Mesenchymal stem cell (in vitro differentiated cells and primary cell): Measurements from ENCODE around the gene PDE6B.
A peak's percentile ranks its signal among the peaks of the same experiment; 100 is the strongest.

Experiments
- DNase-seq: peaks from one replicate; pipeline ENCODE4 v3.0.0-alpha.2; 2013
- H2AFZ ChIP-seq: one replicate; pipeline ENCODE4 v1.6.1; 2013; ENCODE audit warnings: low read depth, mild to moderate bottlenecking, control low read depth, inconsistent platforms, low read length, moderate library complexity
- H2AK5ac ChIP-seq: 2 replicates; pipeline ENCODE4 v1.6.1; 2013; ENCODE audit warnings: low read length, moderate library complexity, mild to moderate bottlenecking, inconsistent platforms; ENCODE audit not compliant: severe bottlenecking
- H2BK120ac ChIP-seq: one replicate; pipeline ENCODE4 v1.6.1; 2013; ENCODE audit warnings: low read depth, mild to moderate bottlenecking, inconsistent platforms, low read length, moderate library complexity
- H2BK12ac ChIP-seq, 2 experiments: one replicate each; pipeline ENCODE4 v1.6.1; 2013; ENCODE audit warnings: inconsistent platforms in 2 of 2, low read length in 2 of 2, mild to moderate bottlenecking in 2 of 2, moderate library complexity in 2 of 2, control low read depth in 1 of 2
- H2BK15ac ChIP-seq: one replicate; pipeline ENCODE4 v1.6.1; 2013; ENCODE audit warnings: mild to moderate bottlenecking, low read depth, inconsistent platforms; ENCODE audit not compliant: poor library complexity, severe bottlenecking
- H2BK5ac ChIP-seq: 2 replicates; pipeline ENCODE4 v1.6.1; 2013; ENCODE audit warnings: low read depth, mild to moderate bottlenecking, low read length, control low read depth, inconsistent platforms; ENCODE audit not compliant: poor library complexity, severe bottlenecking
- H3K14ac ChIP-seq, 2 experiments: one replicate each; pipeline ENCODE4 v1.6.1; 2013; ENCODE audit warnings: inconsistent platforms in 2 of 2, low read length in 2 of 2, control low read depth in 1 of 2, mild to moderate bottlenecking in 1 of 2, moderate library complexity in 1 of 2
- H3K18ac ChIP-seq, 2 experiments: one replicate each; pipeline ENCODE4 v1.6.1; 2013; ENCODE audit warnings: inconsistent platforms in 2 of 2, low read length in 2 of 2, control low read depth in 1 of 2, low read depth in 1 of 2, mild to moderate bottlenecking in 1 of 2
- H3K23ac ChIP-seq, 2 experiments: one replicate each; pipeline ENCODE4 v1.6.1; 2013; ENCODE audit warnings: inconsistent platforms in 2 of 2, low read length in 2 of 2, mild to moderate bottlenecking in 2 of 2, moderate library complexity in 2 of 2, control low read depth in 1 of 2
- H3K27ac ChIP-seq: 2 replicates; pipeline ENCODE4 v1.5.1; 2013; ENCODE audit warnings: mild to moderate bottlenecking, moderate library complexity, low read length, control low read depth, inconsistent platforms; ENCODE audit not compliant: poor library complexity, severe bottlenecking
- H3K27me3 ChIP-seq, 2 experiments: 2 replicates each; pipeline versions ENCODE4 v1.6.1 to v1.7.0; 2013; ENCODE audit warnings: low read length in 2 of 2, mild to moderate bottlenecking in 2 of 2, moderate library complexity in 2 of 2, control low read depth in 1 of 2, inconsistent platforms in 1 of 2; ENCODE audit not compliant: control insufficient read depth in 1 of 2, insufficient read depth in 1 of 2
- H3K36me3 ChIP-seq, 2 experiments: 2 replicates each; pipeline versions ENCODE4 v1.6.1 to v1.7.0; 2013; ENCODE audit warnings: low read length in 2 of 2, control low read depth in 1 of 2, inconsistent platforms in 1 of 2, low read depth in 1 of 2, mild to moderate bottlenecking in 1 of 2; ENCODE audit not compliant: insufficient read depth in 2 of 2, control insufficient read depth in 1 of 2
- H3K4ac ChIP-seq, 2 experiments: one replicate each; pipeline ENCODE4 v1.6.1; 2013; ENCODE audit warnings: inconsistent platforms in 2 of 2, low read length in 2 of 2, mild to moderate bottlenecking in 2 of 2, moderate library complexity in 2 of 2, control low read depth in 1 of 2, low read depth in 1 of 2
- H3K4me1 ChIP-seq: 2 replicates; pipeline ENCODE4 v1.6.1; 2013; ENCODE audit warnings: low read depth, low read length, control low read depth; ENCODE audit not compliant: control insufficient read depth, insufficient read depth
- H3K4me2 ChIP-seq: 2 replicates; pipeline ENCODE4 v1.6.1; 2013; ENCODE audit warnings: low read length, mild to moderate bottlenecking, inconsistent platforms; ENCODE audit not compliant: poor library complexity, severe bottlenecking
- H3K4me3 ChIP-seq, 2 experiments: 2 replicates each; pipeline versions ENCODE4 v1.5.1 to v1.7.0; 2013; ENCODE audit warnings: low read length in 2 of 2, mild to moderate bottlenecking in 2 of 2, control low read depth in 1 of 2, low read depth in 1 of 2; ENCODE audit not compliant: insufficient read depth in 1 of 2
- H3K79me1 ChIP-seq: replicated peaks from 2 replicates; pipeline ENCODE4 v1.6.1; 2013; ENCODE audit warnings: mild to moderate bottlenecking, control low read depth, low read length, inconsistent platforms; ENCODE audit not compliant: poor library complexity, severe bottlenecking
- H3K9ac ChIP-seq: 2 replicates; pipeline ENCODE4 v1.7.0; 2013; ENCODE audit warnings: mild to moderate bottlenecking, low read length, moderate library complexity
- H3K9me3 ChIP-seq: 2 replicates; pipeline ENCODE4 v1.7.0; 2013; ENCODE audit warnings: mild to moderate bottlenecking, low read length; ENCODE audit not compliant: control insufficient read depth
- H4K8ac ChIP-seq: one replicate; pipeline ENCODE4 v1.6.1; 2013; ENCODE audit warnings: inconsistent platforms, mild to moderate bottlenecking, low read length, moderate library complexity
- H4K91ac ChIP-seq: one replicate; pipeline ENCODE4 v1.6.1; 2013; ENCODE audit warnings: mild to moderate bottlenecking, low read length, inconsistent platforms
- WGBS: methylation state at CpG from one replicate; pipeline ENCODE4 v1.1.7; 2013; ENCODE audit warnings: mixed read lengths; 5-methylcytosine and 5-hydroxymethylcytosine counted together

The PDE6B gene

GRCh38 chr4:608236-608635 lies 17.1 kb upstream of the PDE6B start:
- H4K8ac ChIP-seq = no peak overlapping the region
- no peak overlapping the region for H2BK12ac ChIP-seq
- H4K91ac ChIP-seq = no peak overlapping the region
- H3K27ac ChIP-seq = no peak overlapping the region
- no peaks in the 10 kb centered on the region for H3K36me3 ChIP-seq
- H3K4me1 ChIP-seq = peaks cover 10% of the 10 kb centered on the region
- no peak overlapping the region for H2AK5ac ChIP-seq
- no peak overlapping the region for H2AFZ ChIP-seq
- no peak overlapping the region for H3K4me2 ChIP-seq
- no peak overlapping the region for H3K9ac ChIP-seq
- no peak overlapping the region for H3K18ac ChIP-seq
- no peaks in the 10 kb centered on the region for H3K79me1 ChIP-seq
- peaks cover 17 to 49% of the 10 kb centered on the region in 2 experiments for H3K27me3 ChIP-seq
- H2BK120ac ChIP-seq = no peak overlapping the region
- no peak overlapping the region for H2BK5ac ChIP-seq
- H3K23ac ChIP-seq = no peak overlapping the region
- H3K4ac ChIP-seq = no peak overlapping the region
- H3K4me3 ChIP-seq = no peak overlapping the region
- H3K14ac ChIP-seq = no peak overlapping the region
- no peak overlapping the region for H2BK15ac ChIP-seq
- no peak for DNase-seq
- peaks cover 2% of the 10 kb centered on the region for H3K9me3 ChIP-seq
- WGBS = 46% methylated on average over 4 of the region's 7 CpGs

GRCh38 chr4:609400-610050 lies 15.8 kb upstream of the PDE6B start:
- Histone ChIP-seq H3K14ac (no peak overlapping the region), H2BK12ac (no peak overlapping the region), H3K9me3 (peaks cover 2% of the 10 kb centered on the region), H3K27ac (no peak overlapping the region), H2BK120ac (no peak overlapping the region), H2BK15ac (no peak overlapping the region), H3K4me3 (peak overlapping the region in 1 of 2 experiments; percentile 20), H2AFZ (no peak overlapping the region), H3K9ac (no peak overlapping the region), H2BK5ac (no peak overlapping the region), H3K23ac (no peak overlapping the region), H3K4me2 (no peak overlapping the region), H3K36me3 (no peaks in the 10 kb centered on the region), H3K27me3 (peaks cover 21 to 45% of the 10 kb centered on the region in 2 experiments), H3K4me1 (peaks cover 10% of the 10 kb centered on the region), H3K4ac (no peak overlapping the region), H2AK5ac (no peak overlapping the region), H3K79me1 (no peaks in the 10 kb centered on the region), H4K8ac (no peak overlapping the region), H4K91ac (no peak overlapping the region), H3K18ac (no peak overlapping the region)
- DNase-seq = no peak
- WGBS = 66% methylated on average over 8 of the region's 8 CpGs

- Histone ChIP-seq H2BK12ac (no peak overlapping the region), H3K18ac (no peak overlapping the region), H4K8ac (no peak overlapping the region), H3K4me2 (no peak overlapping the region), H3K79me1 (no peaks in the 10 kb centered on the region), H4K91ac (peak overlapping the region; percentile 23), H3K36me3 (no peaks in the 10 kb centered on the region), H2BK120ac (no peak overlapping the region), H3K27me3 (peaks cover 21 to 52% of the 10 kb centered on the region in 2 experiments), H3K4me3 (no peak overlapping the region), H3K9ac (no peak overlapping the region), H3K27ac (no peak overlapping the region), H3K4me1 (peaks cover 10% of the 10 kb centered on the region), H3K9me3 (peaks cover 2% of the 10 kb centered on the region), H2BK5ac (no peak overlapping the region), H2BK15ac (no peak overlapping the region), H2AK5ac (no peak overlapping the region), H3K14ac (no peak overlapping the region), H2AFZ (no peak overlapping the region), H3K23ac (no peak overlapping the region), H3K4ac (no peak overlapping the region)
- WGBS = 64% methylated on average over 10 of the region's 10 CpGs
- no peak for DNase-seq
These were observed 14.7 kb upstream of the PDE6B start for GRCh38 chr4:610411-611261.

GRCh38 chr4:612052-612748 lies 13.2 kb upstream of the PDE6B start:
- Histone ChIP-seq H3K4me3 (no peak overlapping the region), H2AK5ac (no peak overlapping the region), H4K91ac (no peak overlapping the region), H3K36me3 (no peaks in the 10 kb centered on the region), H3K4me2 (no peak overlapping the region), H3K4ac (no peak overlapping the region), H3K23ac (no peak overlapping the region), H3K27me3 (peaks cover 21 to 42% of the 10 kb centered on the region in 2 experiments), H2BK12ac (no peak overlapping the region), H3K14ac (no peak overlapping the region), H2BK15ac (no peak overlapping the region), H2AFZ (no peak overlapping the region), H3K4me1 (peaks cover 10% of the 10 kb centered on the region), H3K27ac (no peak overlapping the region), H2BK120ac (no peak overlapping the region), H3K9me3 (no peaks in the 10 kb centered on the region), H3K79me1 (no peaks in the 10 kb centered on the region), H3K9ac (no peak overlapping the region), H3K18ac (no peak overlapping the region), H4K8ac (no peak overlapping the region), H2BK5ac (no peak overlapping the region)
- WGBS = 85% methylated on average over 22 of the region's 22 CpGs
- no peak for DNase-seq
